Left ventricle myocardium inferior (tissue), 1 donor: Measurements from ENCODE around the gene AGBL4. TPM values are rescaled to one million over a fixed set of nuclear protein-coding genes. Genes with fewer than 3 reads are reported as not detected.

ENCODE experiments used
- DNase-seq: peaks from one replicate; pipeline ENCODE4 v3.0.0-alpha.2; 2020
- H3K27ac ChIP-seq: fragments of 200-600 bp; replicated peaks from 2 replicates; pipeline ENCODE4 v1.8.0; 2021
- H3K27me3 ChIP-seq: fragments of 200-600 bp; 2 replicates; pipeline ENCODE4 v1.8.0; 2021; ENCODE audit warnings: low read depth
- H3K36me3 ChIP-seq: fragments of 200-600 bp; 2 replicates; pipeline ENCODE4 v1.8.0; 2021
- H3K4me1 ChIP-seq: fragments of 200-600 bp; 2 replicates; pipeline ENCODE4 v1.8.0; 2021
- H3K4me3 ChIP-seq: fragments of 200-600 bp; 2 replicates; pipeline ENCODE4 v1.8.0; 2021; ENCODE audit warnings: mild to moderate bottlenecking, moderate library complexity
- H3K9me3 ChIP-seq: fragments of 200-600 bp; replicated peaks from 2 replicates; pipeline ENCODE4 v1.8.0; 2021
- CTCF ChIP-seq: fragments of 200-600 bp; IDR thresholded peaks from 2 replicates; pipeline ENCODE4 v1.8.0; 2021; ENCODE audit warnings: antibody characterized with exemption, mild to moderate bottlenecking, borderline replicate concordance
- intact Hi-C: fragments of 100-400 bp; cut with micrococcal nuclease; formaldehyde crosslinking; loops from one replicate; pipeline ENCODE4 v1.11.0; 2022
- total RNA-seq: library from RNA; stranded (reverse); fragmentation: NEBNext Ultra II Directional; extraction: Animal tissue kit (Norgen Biotek cat#: 25700); gene quantifications from one replicate; pipeline ENCODE4 v1.2.1, GENCODE V29; 2021
- donor health status: DM: no; HTN: yes; CAD: no; lungs with severe emphysema.

The AGBL4 gene
- total RNA-seq, 1 donor from 2014 or later: 0.38 TPM

- DNase-seq: no peak
- no peaks in the 10 kb centered on the region for H3K36me3 ChIP-seq
- intact Hi-C loops: no loop called here
- H3K4me3 ChIP-seq: no peak overlapping the region
- H3K9me3 ChIP-seq: peaks cover 23% of the 10 kb centered on the region
- H3K27me3 ChIP-seq: peaks cover 8% of the 10 kb centered on the region
- TF ChIP-seq CTCF: no peak
- H3K4me1 ChIP-seq: no peaks in the 10 kb centered on the region
- H3K27ac ChIP-seq: no peak overlapping the region
These were observed 1164.3 kb downstream of the AGBL4 start for GRCh38 chr1:48859456-48859855.

- DNase-seq: no peak
- Histone ChIP-seq H3K27me3 (peaks cover 8% of the 10 kb centered on the region), H3K4me1 (no peaks in the 10 kb centered on the region), H3K9me3 (peaks cover 23% of the 10 kb centered on the region), H3K4me3 (no peak overlapping the region), H3K36me3 (no peaks in the 10 kb centered on the region), H3K27ac (no peak overlapping the region)
- TF ChIP-seq CTCF: no peak
- intact Hi-C loops: no loop called here
These were observed 1165.4 kb downstream of the AGBL4 start for GRCh38 chr1:48858200-48858920.

- H3K4me1 ChIP-seq: no peaks in the 10 kb centered on the region
- intact Hi-C loops: no loop called here
- no peaks in the 10 kb centered on the region for H3K36me3 ChIP-seq
- no peak for TF ChIP-seq CTCF
- H3K4me3 ChIP-seq: no peak overlapping the region
- no peaks in the 10 kb centered on the region for H3K27me3 ChIP-seq
- H3K9me3 ChIP-seq: no peaks in the 10 kb centered on the region
- DNase-seq: no peak
- H3K27ac ChIP-seq: no peak overlapping the region
These were observed 1170.7 kb downstream of the AGBL4 start for GRCh38 chr1:48853006-48853405.

GRCh38 chr1:48851638-48852037 lies 1172.1 kb downstream of the AGBL4 start:
- intact Hi-C loops: no loop called here
- H3K27me3 ChIP-seq: no peaks in the 10 kb centered on the region
- H3K27ac ChIP-seq: no peak overlapping the region
- no peaks in the 10 kb centered on the region for H3K9me3 ChIP-seq
- DNase-seq: no peak
- H3K4me1 ChIP-seq: no peaks in the 10 kb centered on the region
- no peak overlapping the region for H3K4me3 ChIP-seq
- TF ChIP-seq CTCF: no peak
- no peaks in the 10 kb centered on the region for H3K36me3 ChIP-seq

GRCh38 chr1:48848035-48848434 lies 1175.7 kb downstream of the AGBL4 start:
- intact Hi-C loops: no loop called here
- Histone ChIP-seq H3K9me3 (no peaks in the 10 kb centered on the region), H3K27ac (no peak overlapping the region), H3K27me3 (no peaks in the 10 kb centered on the region), H3K4me3 (no peak overlapping the region), H3K4me1 (no peaks in the 10 kb centered on the region), H3K36me3 (no peaks in the 10 kb centered on the region)
- no peak for DNase-seq
- no peak for TF ChIP-seq CTCF
